ENCODE measurements around the gene SLC7A4.

SLC7A4 gene

GRCh38 chr22:21000987-21001600, 31.3 kb downstream of the SLC7A4 start:
- no peak for DNase-seq (ENCODE audit: low read depth)
- TF ChIP-seq, protein P1, sequence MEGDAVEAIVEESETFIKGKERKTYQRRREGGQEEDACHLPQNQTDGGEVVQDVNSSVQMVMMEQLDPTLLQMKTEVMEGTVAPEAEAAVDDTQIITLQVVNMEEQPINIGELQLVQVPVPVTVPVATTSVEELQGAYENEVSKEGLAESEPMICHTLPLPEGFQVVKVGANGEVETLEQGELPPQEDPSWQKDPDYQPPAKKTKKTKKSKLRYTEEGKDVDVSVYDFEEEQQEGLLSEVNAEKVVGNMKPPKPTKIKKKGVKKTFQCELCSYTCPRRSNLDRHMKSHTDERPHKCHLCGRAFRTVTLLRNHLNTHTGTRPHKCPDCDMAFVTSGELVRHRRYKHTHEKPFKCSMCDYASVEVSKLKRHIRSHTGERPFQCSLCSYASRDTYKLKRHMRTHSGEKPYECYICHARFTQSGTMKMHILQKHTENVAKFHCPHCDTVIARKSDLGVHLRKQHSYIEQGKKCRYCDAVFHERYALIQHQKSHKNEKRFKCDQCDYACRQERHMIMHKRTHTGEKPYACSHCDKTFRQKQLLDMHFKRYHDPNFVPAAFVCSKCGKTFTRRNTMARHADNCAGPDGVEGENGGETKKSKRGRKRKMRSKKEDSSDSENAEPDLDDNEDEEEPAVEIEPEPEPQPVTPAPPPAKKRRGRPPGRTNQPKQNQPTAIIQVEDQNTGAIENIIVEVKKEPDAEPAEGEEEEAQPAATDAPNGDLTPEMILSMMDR (conservative IDR thresholded peaks at IDR 0.05; ENCODE audit: control insufficient read depth, insufficient read depth, low read depth, low read length): no peak
- H3K4me3 ChIP-seq (ENCODE audit: control insufficient read depth, low read depth, low read length): peak overlapping the region; percentile 85

DNA sequence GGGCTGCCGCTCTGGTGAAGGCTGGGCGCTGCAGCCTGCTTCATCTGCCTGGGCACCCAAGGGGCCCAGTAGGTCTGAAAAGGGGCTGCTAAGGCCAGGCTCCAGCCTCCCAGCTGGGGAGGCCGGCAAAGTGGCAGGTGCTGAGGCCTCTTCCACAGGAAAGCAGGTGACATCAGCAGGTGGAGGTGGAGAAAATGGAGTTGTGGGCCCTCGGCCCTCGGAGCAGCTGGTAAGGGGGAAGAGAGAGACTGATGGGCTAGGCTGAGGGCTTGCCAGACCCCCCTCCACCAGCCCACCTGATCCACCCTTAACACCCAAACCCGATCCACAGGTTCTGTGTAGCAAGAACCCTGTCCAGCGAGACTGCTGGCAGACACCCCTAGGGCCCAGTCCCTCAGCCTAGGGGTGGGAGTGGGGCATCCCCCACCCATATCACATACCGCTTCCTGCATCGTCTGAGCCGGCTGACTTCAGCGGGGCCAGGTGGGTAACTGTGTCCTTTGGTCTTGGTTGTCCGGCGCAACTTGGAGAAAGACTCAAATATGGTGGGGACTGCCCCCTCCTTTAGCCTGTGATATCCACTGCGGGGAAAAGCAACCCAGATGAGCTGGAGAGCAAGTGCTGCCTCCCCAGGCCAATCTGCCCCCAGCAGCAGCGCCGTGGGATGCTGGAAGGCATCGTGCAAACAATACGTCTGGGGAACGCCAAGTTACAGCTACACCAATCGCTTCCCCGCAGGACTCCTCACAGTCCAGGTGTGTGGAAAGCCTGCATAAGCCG, 32.0 kb downstream of the SLC7A4 start:
- DNase-seq (ENCODE audit: low read depth): no peak
- TF ChIP-seq, protein P1 (conservative IDR thresholded peaks at IDR 0.05; ENCODE audit: control insufficient read depth, insufficient read depth, low read depth, low read length): no peak
- peak overlapping the region; percentile 85 for H3K4me3 ChIP-seq (ENCODE audit: control insufficient read depth, low read depth, low read length)

DNA sequence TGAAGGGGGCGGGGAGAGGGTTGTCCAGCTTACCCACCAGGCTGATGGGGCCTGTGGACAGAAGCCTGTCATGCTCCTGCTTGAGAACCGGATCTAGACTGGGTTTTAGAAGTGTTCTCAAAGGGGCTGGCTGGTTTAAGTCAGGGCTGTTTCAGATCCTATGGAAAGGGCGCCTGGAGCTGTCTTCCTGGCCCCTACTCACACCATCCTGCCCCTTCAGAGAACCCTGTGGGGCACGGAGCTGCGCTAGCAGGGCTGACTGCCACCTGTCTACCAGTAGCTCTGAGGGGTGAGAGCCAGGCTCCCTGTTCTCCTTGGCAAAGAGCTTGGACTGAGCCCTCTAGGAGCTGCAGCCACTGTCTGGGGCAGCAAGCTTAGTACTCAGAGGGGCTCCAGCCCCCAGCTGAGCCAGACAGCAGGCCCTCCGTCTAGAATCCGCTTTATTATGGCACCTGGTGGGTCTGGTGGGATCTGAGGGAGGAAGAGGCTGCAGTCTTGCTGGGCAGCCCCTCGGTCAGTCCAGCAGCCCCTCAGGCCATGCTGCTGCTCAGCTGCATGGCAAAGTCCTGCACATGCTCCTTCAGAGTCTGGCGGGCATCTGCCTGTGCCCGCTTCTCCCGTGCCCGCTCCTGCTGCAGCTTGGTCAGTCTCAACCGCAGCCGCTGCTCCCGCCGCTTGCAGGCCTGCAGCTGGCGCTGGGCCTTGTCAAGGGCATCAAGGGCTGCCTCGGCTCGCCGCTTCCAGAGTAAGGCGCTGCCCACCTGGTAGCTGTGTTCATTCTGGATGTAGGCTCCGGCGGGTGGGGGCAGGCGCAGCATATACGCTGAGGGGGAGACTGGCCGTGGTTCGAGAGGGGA, 32.8 kb downstream of the SLC7A4 start:
- DNase-seq (ENCODE audit: low read depth): no peak
- TF ChIP-seq, protein P1 (conservative IDR thresholded peaks at IDR 0.05; ENCODE audit: control insufficient read depth, insufficient read depth, low read depth, low read length): no peak
- no peak overlapping the region for H3K4me3 ChIP-seq (ENCODE audit: control insufficient read depth, low read depth, low read length)

DNA sequence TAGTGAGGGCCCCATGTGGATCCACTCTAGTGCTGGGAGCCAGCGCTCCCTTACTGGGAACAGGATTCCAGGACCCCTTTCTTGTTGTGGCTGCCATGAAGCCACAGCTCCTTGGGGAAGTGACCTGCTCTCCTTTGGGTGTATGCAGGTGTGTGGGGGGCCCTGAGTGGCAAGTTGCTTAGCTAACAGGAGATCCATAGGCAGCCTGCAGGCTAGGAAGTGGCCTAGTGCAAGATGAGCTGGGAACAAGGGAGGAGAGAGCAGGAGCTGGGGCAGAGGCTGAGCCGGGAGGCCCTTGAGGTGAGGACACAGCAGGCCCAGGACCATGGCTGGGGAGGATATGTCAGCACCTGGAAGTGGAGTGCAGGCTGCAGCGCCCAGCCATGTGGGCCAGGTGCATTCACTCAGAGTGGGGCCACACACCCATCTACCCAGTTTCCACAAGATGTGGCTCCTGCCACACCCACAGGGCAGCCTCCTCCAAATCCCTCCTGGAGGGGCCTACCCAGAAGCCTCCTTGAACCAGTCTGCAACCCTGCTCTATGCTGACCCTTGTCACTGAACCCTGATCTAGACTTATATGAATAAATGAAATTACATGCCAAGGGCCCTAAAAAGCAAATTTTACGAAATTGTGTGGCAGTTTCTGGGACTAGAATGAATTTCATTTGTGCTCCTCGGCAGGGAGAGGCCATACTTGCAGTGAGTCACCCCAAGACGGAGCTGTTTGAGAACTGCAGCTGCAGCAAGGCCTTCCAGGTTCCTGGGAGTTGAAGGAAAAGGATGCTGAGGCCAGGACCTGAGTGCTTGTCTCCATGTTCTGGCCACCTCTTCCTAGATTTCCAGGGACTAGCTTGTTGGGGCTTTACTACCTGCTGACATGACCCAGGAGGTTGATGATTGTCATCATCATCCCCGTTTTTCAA, 33.7 kb downstream of the SLC7A4 start:
- no peak overlapping the region for H3K4me3 ChIP-seq (ENCODE audit: control insufficient read depth, low read depth, low read length)
- TF ChIP-seq, protein P1 (conservative IDR thresholded peaks at IDR 0.05; ENCODE audit: control insufficient read depth, insufficient read depth, low read depth, low read length): no peak
- peak; percentile 51 for DNase-seq (ENCODE audit: low read depth)

DNA sequence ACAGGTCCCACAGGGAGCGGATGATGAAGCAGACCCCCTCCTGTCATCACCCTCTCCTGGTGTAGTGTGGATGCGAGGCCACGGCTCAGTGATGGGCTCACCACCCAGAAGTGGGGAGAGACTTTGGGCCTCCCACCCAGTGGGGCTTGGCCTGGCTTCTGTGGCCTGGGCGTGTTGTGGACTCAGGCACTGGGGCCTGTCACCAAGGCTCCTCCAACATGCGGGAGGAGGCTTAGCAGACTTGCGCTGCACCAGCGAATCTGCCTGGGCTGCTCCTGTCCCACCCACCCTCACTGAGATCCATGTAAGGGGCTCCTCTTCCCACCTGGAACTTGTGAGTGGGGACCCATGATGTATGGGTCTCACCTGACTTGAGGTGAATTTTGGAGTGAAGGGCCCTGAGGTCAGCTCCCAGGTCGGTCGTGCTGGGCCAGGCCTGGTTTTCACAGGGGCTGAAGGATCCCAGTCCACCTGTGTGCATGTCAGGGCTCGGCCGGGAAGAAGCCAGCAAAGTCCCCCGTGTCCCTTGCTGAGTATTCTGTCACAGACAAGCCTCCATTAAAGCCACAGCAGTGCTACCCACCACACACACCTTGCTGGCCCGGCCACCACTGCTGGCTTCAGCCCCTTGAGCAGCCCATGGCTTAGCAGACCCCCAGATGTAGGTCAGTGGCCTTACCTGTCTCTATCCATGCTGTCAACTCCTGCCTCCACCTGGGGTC, 34.7 kb downstream of the SLC7A4 start:
- no peak for DNase-seq (ENCODE audit: low read depth)
- TF ChIP-seq, protein P1 (conservative IDR thresholded peaks at IDR 0.05; ENCODE audit: control insufficient read depth, insufficient read depth, low read depth, low read length): no peak
- H3K4me3 ChIP-seq (ENCODE audit: control insufficient read depth, low read depth, low read length): no peak overlapping the region
